T-helper 2 cell (primary cell): Measurements from ENCODE around the gene TRPC4AP.

Experiments
- DNase-seq, 5 experiments: peaks; one replicate each; pipeline versions ENCODE4 v3.0.0 to v3.0.0-alpha.2; 2012 to 2022

Gene TRPC4AP

DNA sequence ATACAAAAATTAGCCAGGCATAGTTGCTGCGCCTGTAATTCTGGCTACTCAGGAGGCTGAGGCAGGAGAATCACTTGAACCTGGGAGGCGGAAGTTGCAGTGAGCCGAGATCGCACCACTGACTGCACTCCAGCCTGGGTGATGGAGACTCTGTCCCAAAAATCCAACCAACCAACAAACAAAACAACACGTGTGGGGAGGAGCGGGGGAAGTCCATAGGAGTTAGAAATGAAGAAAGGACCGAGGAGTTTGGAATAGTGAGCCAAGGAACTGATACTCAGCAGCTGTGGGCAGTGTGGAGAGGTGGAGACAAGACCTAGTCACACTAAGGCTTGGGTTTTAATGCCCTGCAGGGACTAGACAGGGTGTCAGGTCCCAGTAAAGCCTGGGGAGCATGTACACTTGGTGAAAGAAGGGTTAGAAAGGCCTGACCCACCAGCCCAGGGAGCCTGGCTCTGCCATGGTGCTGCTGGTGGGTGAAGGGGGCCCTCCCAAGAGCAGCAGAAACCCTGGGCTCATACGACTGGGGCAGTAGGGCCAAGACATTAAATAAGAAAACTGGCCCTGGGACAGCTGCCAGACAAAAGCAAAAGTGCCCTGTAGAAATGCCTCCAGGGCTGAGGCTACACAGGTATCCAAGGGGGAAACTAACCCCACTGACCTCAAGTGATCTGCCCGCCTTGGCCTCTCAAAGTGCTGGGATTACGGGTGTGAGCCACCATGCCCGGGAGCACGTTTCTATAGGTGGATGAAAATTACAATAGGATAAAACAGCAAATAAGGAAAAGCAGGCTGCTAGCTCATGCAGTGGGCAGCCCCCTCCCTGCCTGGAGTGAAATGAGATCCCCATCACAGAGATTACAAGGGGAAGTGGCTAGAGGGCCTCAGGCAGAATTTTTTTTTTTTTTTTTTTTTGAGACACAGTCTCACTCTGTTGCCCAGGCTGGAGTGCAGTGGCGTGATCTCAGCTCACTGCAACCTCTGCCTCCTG, 78.9 kb downstream of the TRPC4AP start:
- no peak for DNase-seq

DNA sequence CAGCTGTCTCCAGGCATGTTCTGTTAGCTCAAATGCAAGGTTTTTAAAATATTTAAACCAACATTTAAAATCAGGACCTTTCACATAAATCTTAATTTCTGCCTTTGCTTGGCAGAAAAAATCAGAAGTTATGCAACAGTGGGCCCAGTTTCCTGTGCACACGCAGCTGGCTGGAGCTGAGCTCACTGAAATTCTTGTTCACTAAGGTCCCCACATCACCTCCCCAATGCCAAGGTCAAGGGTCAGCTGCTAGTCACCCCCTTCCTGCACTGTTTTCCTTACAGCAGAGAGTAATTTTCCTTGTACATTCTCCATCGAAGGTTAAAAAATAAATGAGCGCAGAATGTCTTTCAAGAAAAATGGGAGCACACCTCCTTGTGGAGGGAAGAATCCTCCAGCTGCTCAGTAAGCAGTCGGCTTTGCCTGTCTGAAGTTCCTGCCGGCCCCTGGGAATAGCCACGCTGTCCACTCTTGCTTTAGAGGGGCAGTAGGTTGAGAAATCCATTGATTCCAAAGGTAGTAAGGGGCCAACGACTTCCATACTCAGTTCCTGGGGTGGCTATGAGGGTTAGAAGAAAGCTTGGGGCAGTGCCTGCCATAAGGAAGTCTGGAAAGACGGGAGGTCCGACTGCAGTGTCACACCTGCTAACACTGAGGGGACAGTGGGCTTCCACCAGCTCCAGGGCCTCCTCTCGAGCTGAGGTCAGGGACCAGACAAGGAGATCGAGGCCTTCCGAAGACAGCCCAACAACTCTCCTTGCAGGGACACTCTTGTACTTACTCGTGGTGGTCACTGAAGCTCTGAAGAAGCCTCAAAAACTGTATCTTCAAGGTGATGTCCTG, 80.2 kb downstream of the TRPC4AP start:
- DNase-seq = no peak

DNA sequence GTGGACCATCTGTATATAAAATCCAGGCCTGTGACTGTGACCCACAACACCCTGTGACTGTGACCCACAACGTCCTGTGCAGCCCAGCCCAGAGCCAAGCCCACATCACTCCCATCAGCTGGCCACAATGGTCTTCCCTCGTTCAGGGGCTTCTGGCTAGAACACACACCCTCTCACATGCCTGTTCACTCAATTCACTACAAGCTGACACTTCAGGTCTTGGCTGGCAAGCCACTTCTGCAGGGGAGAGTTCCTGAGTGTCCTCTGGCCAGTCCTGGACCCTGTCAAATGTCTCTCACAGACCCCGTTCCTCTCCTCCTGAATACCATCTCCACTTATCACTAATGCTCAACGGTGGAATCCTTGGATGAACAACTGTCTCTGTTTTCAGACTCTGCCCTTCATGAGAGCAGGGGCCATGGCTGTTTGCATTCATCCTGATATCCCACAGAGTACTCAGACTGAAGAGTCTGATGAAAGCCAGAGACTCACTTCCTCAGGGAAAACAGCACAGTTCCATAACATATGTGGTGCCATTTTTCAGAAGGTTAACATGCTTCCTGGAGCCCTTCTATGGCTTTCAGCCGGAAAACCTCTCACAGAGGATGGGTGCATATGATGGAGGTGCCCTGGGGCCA, 80.9 kb downstream of the TRPC4AP start:
- no peak for DNase-seq

DNA sequence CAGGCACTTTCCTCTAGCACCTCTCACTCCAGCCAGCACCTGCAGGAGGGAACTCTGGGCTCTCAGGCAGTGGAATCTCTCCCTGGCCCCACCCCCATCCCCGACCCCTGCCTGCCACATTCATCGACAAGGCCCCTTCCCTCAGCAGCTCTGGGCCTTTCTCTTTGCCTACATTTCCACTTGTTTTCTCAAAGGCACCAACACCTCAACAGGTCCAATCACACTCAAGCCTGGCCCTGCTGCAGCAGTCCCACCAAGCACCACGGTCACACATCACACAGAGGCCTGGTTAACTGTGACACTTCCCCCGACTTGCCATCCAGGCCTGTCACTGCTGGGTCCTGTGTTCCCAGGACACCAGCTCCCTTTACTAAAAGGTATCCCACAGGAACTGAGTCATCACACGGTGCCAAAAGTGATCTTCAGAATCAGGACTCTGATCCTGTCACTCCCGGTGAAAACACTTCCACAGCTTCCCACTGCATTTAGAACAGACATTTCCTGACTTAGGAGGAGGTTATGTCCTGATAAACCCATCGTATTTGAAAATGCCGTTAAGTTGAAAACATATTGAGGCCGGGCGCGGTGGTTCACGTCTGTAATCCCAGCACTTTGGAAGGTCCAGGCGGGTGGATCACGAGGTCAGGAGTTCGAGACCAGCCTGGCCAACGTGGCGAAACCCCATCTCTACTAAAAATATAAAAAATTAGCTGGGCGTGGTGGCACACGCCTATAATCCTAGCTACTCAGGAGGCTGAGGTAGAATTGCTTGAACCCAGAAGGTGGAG, 82.0 kb downstream of the TRPC4AP start:
- no peak for DNase-seq

DNA sequence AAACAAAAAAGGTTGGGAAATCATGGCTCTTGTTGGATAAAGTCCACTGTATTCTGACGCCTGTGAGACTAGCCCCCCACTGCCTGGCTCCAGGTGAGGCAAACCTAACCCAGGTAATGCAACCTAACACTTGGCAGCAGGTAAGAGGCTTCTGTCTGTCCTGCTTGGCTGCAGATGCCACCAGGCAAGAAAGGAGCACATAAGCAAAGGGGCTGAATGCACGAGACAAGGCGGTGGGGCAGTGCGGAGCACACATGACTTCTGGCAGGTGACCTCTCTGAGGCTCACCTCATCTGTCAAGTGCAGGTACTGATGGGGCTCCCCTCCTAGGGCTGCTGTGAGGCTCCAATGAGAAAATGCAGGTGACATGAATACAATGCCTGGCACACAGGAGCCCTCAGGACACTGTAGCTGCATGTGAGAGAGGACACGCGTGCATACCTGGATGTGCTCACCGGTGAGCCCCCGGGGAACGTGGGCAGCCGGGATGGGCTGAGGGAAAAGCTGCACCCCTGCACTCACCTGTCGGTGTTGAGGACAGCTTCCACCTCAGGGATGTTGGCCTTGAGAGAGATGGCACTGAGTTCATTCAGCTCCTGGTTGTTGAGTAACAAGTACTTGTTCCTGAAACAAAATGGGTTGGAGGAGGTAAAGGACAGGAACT, 82.8 kb downstream of the TRPC4AP start:
- DNase-seq = no peak

DNA sequence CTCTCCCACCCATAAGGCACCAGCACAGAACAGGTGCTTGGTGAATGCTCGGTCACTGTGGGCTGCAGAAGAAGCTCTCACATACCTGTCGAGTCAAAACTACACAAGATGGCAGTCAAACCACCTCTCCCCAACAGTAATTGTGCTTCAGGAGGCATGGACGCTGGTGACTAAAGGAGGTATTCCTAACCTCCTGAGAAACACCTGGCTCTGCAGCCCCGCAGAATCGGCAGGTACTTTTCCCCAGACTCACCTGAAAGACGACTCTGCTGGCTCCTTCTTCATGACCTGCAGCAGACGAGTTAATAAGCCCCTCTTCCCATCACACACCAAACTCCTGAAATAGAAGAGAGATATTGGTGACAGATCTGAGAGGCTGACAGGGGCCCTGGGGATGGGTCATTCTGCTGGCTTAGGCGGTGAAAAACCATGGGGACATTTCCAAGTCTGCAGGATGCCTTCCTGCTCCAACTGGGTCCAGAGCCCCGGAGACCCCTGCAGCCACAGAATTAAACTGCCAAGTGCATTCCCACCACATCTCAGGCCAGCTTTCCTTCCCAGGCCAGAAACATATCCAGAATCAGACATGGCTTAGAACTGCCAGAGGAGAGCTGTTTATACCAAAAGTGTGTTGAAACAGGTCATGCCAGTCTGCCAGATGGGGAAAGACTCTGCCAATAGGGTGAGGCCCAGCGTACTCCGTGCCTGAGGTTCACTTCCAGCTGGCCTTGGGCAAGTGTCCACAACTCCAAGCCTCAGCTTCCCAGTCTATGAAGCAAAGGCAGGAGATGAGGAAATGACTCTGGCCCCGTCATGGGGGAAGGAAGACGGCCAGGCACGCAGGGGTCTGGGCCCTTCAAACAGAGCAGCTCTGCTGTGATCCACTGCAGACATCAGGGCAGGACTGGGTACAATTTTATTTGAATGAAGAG, 83.9 kb downstream of the TRPC4AP start:
- DNase-seq = no peak

DNA sequence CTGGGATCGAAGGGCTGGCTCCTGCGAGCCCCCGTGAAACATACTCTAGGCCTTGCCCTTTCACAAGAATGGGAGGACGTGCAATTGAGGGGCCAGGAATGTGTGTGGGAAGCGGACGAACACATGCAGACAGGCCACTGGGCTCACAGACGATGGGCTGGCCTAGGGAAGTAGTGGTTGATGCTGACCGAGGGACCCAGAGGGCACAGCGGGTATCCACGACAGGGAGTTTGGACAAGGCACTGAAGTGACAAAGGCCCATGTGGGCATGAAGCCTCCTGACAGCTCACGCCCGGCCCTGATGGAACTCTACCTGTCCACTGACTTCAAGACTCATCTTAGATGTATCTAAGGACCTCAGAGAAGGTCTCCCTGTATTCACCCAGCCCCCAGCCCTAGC, 84.7 kb downstream of the TRPC4AP start:
- DNase-seq = no peak

DNA sequence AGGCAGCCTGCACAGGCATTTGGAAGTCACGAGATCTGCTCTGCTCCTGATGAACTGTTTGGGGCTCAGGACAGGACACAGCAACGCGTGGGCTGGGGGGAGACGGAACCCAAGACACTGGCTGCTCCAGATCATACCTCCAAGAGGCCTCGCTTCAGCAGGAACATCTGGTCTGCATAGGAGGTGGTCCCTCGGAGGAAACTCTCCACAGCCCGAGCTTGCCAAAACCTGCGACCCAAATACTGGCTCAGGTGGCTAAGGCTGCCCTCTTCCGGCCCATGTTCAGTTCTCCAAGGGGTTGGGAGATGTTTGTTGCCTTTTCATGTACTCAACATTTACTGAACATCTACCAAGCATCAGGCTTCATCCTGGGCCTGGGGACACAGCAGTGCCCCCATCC, 85.2 kb downstream of the TRPC4AP start:
- no peak for DNase-seq

DNA sequence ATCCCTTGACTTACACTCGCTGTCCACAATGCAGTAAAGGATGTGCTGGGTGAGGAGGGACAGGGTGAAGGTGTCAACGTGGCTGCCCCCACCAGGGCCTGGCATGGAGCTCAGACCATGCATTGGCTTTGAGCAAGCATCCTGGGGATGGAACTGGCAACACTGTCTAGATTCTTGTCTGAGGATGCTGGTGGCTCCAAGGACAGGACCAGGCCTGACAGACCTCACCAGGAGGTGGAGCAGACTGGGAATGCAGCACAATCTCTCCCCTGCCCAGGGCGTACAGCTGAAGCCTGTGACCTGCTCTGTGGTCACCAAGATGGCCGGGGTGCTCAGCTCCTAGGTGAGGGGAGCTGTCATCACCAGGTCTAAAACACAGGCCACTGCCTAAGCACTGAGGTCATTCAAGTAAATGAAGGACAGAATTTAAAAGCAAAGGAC, 86.1 kb downstream of the TRPC4AP start:
- DNase-seq = no peak

DNA sequence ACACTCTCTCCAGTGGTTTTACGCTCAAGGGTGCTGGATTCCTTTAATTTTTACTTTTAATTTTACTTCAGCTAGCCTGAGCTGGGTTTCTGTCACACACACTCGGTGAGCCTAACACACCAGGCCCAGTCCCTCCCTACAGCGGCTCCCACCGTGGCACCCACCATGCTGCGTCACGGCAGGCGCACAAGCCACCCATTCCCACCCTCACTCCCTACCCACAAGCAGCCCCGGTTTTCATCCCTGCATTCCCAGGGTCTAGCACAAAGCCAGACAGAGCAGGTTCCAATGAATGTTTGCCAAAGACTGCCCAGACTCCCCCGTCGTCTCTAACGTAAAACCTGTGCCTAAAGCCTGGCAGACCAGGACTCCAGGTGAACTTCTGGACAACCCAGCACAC, 86.6 kb downstream of the TRPC4AP start:
- DNase-seq = no peak

DNA sequence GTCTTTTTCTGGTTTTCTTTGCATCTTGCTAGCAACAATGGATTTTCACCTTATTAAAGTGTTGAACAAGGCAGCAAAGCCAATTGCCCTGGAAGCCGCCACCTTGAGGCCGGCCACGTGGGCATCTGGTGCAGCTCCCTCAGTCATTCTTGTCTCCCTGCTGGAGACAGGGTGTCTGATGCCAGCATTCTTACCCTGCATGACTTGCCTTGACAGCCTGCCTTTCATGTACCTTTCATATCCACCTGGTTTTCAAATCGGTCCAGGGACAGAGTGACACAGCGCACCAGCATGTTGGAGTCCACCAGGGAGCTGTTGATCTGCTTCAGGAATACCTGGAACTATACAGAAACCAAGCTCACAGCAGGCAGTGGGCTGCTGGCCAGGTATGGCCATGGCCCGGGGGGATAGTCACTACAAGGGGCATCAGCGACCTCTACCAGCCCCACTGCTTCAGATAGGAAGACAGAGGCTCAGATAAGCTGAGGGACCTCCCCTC, 87.1 kb downstream of the TRPC4AP start:
- DNase-seq = no peak

DNA sequence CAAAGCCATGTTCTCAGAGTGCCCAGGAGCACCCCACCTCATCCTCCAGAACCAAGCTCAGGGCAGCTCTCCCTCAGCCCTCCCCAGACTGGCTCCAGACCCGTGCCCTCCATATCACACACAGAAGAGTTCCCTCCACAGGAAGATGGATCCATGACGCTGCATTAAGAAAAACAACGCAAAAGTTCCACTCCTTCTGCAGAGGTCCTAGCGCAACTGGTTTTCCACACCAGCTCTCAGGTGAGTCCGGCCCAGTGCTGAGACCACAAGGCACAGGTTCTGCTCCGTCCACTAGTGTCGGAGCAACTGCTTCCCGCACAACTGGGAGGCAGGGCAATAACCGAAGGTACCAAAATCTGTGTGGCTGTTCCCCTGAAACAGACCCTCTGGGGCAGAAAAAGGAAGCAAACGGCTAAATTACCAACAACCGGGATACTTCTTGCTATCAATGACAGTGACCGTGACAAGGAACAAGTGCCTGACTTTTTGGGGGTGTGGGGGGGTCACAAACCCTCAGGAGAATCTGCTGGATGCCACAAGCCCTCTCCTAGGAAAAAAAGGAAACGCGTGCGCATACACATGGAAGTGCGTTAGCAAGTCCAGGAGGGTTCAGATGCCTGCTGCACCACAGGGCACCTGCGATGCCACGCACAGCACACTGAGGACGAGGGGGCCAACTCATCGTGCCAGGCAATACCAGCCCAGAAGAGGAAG, 87.7 kb downstream of the TRPC4AP start:
- DNase-seq = no peak

DNA sequence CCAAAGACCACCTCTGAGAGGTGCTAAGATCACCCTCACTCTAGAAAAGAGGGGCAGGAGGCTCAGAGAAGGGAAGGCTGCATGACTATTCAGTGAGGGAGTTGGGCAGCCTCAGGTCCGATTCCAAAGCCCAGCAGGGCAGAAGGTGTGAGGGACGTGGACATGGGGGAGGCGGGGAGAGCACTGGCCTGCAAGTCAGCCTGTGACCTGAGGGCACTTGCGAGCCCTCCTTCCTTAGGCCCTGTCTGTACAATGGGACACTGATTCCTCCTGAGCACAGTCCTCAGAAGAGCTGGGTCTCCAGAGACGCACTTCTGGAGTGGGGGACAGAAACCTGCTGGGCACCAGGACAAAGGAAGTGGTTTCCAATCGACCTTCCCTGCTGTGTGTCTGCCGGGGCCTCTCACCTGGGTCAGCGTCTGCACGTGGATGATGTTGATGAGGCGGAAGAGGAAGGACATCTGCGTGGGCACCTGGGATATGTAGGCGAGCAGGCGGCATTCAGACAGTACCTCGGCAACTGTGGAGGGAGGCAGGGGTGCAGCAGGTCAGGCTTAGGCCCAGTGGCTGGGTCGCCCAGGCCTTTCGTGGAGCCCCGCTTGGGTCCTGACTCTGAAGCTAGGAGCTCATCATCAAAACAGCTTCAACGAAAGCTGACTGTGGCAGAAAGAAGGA, 88.4 kb downstream of the TRPC4AP start:
- DNase-seq = no peak

DNA sequence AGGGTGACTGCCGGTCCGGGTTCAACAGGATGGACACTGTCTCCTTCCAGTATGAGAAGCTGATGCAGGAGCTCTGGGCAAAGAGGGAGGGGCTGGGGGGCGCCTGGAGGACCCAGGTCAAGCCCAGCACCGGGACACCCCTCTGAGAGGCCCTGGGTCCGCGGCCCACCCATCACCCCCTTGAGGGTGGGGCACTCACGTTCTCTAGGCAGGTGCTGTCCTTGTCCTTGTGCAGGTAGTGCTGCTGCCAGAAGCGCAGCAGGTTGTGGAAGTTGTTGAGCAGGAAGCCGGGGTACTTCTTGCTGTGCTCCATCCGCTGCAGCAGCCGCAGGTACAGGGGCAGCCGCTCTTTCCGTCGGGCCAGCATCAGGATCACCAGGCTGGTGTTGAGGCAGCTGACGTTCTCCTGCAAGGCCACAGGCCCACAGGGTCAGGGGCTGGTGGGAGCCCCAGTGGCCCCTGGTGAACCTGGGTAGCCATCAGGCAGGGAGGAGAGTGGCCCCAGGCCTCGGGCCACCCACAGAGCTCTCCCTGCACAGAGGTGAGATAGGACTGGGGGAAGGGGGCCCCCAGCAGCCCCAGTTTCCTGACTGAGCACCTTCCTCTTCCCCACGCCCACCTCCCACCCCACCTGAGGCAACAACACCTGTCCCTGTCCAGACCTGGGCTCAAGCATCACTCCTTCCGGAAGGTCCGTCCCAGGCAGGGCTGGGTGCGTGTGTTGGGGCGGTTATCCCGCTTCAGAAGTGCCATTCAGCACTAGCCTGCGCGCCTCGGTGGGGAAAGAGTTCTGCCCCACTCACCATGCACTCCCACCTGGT, 89.2 kb downstream of the TRPC4AP start:
- DNase-seq = no peak

DNA sequence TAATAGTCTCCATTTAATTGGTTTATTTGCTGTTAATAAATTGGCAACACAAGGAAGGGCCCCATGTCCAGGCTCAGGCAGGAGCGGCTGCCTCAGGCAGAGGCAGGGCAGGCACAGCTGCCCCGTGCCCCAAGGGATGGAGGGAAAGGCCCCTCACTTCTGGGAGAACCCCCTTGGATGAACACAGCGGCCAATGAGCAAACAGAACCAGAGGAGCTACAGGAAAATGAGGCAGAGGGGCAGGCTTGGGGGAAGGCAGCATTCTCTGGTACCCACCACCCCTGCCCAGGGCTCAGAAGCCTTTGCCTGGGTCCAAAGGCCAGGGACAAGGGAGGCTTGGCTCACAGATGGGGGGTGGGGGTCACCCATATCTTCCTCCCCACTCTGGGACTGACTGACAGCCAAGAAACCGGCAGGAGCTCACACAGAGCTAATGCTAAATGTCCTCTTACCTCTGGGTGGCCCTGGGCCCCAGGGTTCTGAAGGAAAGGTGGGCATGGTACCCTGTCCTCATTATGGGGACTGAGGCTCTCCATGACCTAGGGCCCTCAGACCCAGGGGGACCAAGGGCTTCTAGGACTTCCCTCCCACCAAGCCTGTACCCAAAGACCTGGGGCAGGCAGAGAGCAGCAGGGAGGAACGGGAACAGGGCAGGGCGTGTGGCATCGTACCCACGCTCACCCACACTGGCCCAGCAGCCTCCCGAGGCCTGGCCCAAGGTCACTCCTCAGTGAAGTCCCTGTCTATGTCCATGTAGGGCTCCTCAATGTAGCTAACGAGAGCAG, 90.0 kb downstream of the TRPC4AP start:
- DNase-seq = no peak

DNA sequence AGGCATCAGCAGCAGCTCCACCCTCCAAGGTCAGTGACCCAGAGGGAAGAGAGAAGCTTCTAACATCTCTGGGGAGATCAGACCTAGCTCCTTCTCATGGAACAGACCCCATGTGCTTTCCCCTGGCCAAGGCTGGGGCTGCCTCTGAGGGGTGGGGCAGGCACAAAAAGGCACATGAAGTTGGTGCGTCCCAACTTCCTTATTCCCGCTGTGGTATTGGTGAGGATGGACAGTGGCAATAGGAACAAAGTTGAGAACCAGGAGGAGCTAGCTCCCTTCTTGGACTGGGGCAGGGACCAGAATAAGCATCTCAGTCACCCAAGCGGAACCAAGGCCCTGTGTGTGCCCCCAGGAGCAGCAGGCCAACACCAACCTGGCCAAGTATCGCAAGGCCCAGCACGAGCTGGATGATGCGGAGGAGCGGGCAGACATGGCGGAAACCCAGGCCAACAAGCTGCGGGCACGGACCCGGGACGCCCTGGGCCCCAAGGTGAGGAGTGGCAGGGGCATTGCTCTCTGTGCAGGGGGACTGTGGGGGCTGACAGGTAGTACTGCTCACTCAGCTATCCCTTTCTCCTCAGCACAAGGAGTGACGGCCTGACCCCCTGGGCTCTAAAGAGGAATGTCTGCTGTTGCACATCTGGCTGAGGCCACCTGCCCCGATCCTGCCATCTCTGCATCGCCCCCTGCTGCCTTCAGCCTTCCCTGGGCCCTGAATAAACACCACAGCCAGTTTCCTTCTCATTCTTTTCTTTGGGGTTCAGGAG, 90.8 kb downstream of the TRPC4AP start:
- no peak for DNase-seq
